Heart left ventricle (tissue), 13 donors: ENCODE results near the gene OSBPL7.
"Not testable (repeated sequence)": the region's sequence is repeated elsewhere in the genome, so short reads cannot be mapped to it uniquely, and the experiment has no call there.

Experiments
- CTCF ChIP-seq, 12 donors: fragments of 200-600 bp; sonication (generic) in 4 of 12; IDR thresholded peaks; one replicate each; pipeline versions ENCODE4 v1.5.0 to v1.8.0; 2018 to 2022; ENCODE audit warnings: antibody characterized with exemption in 12 of 12, mild to moderate bottlenecking in 5 of 12
- POLR2A ChIP-seq, 2 donors: fragments of 450-650 bp; IDR thresholded peaks; one replicate each; pipeline ENCODE4 v1.6.1; 2017; ENCODE audit warnings: antibody characterized with exemption in 2 of 2, mild to moderate bottlenecking in 2 of 2, moderate library complexity in 2 of 2
- donor health status: ischemic (EF 13 %, LVEDD 7.1; RV severe dilation, severe dysfunction).
- donor health status: DM: no; HTN: yes; CAD: no.
- donor health status: DM: no; HTN: no; CAD: no.
- donor health status: ischemic (EF 25% LVEDD 6.9; RV normal size, moderate dysfunction).
- donor health status: ischemic (EF 25% LVEDD 5.7; RV mildly dilated, moderate dysfunction).
- donor health status: ischemic (EF 35%, LVEDD 5.7; RV mildly dilated, moderate dysfunction).
- donor health status: nonischemic (EF 11% LVEDD 7.7; RV severe dilation, severe dysfunction).
- donor health status: DM: yes; HTN: yes; CAD: no.
- donor health status: PGD.
- donor health status: ischemic (EF 29% LVEDD 5.4; RV normal size, mild dysfunction).
- donor health status: nonischemic (EF 23%, LVEDD 6.1; RV moderate dilation, normal function).

DNA sequence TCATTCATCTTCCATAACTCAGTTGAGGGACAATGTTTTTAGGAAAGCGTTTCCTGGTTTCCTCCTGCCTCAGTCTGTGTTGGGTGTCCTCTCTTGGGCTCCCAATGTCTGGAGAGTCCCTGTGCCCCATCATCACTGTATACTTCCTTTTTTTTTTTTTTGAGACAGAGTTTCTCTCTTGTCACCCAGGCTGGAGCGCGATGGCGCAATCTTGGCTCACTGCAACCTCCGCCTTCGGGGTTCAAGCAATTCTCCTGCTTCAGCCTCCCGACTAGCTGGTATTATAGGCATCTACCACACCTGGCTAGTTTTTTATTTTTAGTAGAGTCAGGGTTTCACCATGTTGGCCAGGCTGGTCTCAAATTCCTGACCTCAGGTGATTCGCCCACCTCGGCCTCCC lies 47.9 kb downstream of the OSBPL7 start:
- TF ChIP-seq POLR2A, CTCF (IDR thresholded peaks at IDR 0.05): not testable (repeated sequence)
